ENCODE measurements around the gene SCUBE1.

DNA sequence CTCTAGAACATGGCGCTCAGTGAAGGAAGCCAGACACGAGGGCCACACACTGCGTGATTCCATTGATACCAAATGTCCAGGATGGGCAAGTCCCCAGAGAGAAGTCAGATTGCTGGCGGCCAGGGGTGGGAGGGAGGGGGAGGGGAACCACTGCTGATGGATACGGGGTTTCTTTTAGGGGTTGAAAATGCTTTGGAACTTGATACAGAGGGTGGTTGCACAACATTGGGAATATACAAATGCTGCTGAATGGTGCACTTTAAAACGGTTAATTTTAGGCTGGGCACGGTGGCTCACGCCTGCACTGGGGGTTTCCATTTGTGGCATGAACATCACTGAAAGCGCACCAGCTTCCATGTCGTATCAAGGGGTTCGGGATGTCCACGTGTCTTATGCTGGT is 186.8 kb downstream of the SCUBE1 start:
- TF ChIP-seq, protein P1, sequence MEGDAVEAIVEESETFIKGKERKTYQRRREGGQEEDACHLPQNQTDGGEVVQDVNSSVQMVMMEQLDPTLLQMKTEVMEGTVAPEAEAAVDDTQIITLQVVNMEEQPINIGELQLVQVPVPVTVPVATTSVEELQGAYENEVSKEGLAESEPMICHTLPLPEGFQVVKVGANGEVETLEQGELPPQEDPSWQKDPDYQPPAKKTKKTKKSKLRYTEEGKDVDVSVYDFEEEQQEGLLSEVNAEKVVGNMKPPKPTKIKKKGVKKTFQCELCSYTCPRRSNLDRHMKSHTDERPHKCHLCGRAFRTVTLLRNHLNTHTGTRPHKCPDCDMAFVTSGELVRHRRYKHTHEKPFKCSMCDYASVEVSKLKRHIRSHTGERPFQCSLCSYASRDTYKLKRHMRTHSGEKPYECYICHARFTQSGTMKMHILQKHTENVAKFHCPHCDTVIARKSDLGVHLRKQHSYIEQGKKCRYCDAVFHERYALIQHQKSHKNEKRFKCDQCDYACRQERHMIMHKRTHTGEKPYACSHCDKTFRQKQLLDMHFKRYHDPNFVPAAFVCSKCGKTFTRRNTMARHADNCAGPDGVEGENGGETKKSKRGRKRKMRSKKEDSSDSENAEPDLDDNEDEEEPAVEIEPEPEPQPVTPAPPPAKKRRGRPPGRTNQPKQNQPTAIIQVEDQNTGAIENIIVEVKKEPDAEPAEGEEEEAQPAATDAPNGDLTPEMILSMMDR (IDR thresholded peaks at IDR 0.05) = no peak
- no peak for TF ChIP-seq EP300 (IDR thresholded peaks at IDR 0.05)
- no peak for TF ChIP-seq POLR2A (IDR thresholded peaks at IDR 0.05; ENCODE audit: low read depth)
- TF ChIP-seq POLR2AphosphoS5 (IDR thresholded peaks at IDR 0.05) = no peak
